ENCODE measurements around the gene METTL9. TPM values are rescaled to one million over a fixed set of nuclear protein-coding genes. Genes with fewer than 3 reads are reported as not detected.
"Not testable (repeated sequence)": the region's sequence is repeated elsewhere in the genome, so short reads cannot be mapped to it uniquely, and the experiment has no call there.

METTL9 gene
- total RNA-seq, 4 donors from 2014 or later, result 128 to 162 (median 140) TPM

- intact Hi-C loops (cut with DNase I; ENCODE audit: low total_unique reads), result no loop called here
- no peak overlapping the region for H3K4me3 ChIP-seq (ENCODE audit: low read depth, poor library complexity, severe bottlenecking)
- no peak for TF ChIP-seq POLR2A (IDR thresholded peaks at IDR 0.05)
- TF ChIP-seq, protein P1, sequence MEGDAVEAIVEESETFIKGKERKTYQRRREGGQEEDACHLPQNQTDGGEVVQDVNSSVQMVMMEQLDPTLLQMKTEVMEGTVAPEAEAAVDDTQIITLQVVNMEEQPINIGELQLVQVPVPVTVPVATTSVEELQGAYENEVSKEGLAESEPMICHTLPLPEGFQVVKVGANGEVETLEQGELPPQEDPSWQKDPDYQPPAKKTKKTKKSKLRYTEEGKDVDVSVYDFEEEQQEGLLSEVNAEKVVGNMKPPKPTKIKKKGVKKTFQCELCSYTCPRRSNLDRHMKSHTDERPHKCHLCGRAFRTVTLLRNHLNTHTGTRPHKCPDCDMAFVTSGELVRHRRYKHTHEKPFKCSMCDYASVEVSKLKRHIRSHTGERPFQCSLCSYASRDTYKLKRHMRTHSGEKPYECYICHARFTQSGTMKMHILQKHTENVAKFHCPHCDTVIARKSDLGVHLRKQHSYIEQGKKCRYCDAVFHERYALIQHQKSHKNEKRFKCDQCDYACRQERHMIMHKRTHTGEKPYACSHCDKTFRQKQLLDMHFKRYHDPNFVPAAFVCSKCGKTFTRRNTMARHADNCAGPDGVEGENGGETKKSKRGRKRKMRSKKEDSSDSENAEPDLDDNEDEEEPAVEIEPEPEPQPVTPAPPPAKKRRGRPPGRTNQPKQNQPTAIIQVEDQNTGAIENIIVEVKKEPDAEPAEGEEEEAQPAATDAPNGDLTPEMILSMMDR (IDR thresholded peaks at IDR 0.05), result no peak
- WGBS, 2 donors, result 78 to 84% methylated on average over 2 of the region's 2 CpGs
- DNase-seq (ENCODE audit: low spot score in 2 of 2), result no peak
Observed at GRCh38 chr16:21560462-21560861, 38.9 kb upstream of the METTL9 start.

DNA sequence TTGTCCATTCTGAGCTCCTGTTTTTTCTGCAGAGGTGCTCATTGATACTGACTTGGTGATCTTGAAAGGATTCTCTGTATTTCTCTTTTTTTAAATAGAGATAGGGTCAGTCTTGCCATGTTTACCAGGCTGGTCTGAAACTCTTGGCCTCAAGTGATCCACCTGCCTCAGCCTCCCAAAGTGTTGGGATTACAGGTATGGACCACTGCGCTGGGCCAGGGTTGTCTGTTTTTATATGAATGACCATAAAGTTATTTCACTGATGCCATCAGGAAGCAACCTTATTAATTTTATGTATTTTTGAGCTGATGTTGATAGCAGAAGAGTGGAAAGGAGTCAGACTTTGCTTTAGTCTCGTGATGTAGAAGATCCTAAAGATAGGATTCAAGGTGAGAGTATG, 35.7 kb upstream of the METTL9 start:
- intact Hi-C loops (cut with DNase I; ENCODE audit: low total_unique reads), result no loop called here
- TF ChIP-seq, protein P1 (IDR thresholded peaks at IDR 0.05), result no peak
- no peak for TF ChIP-seq POLR2A (IDR thresholded peaks at IDR 0.05)
- no peak overlapping the region for H3K4me3 ChIP-seq (ENCODE audit: low read depth, poor library complexity, severe bottlenecking)
- WGBS, 2 donors, result 94 to 98% methylated on average over 2 of the region's 2 CpGs
- DNase-seq (ENCODE audit: low spot score in 2 of 2), result no peak

- DNase-seq (ENCODE audit: low spot score in 2 of 2); intact Hi-C loops (cut with DNase I; ENCODE audit: low total_unique reads); H3K4me3 ChIP-seq (ENCODE audit: low read depth, poor library complexity, severe bottlenecking): not testable (repeated sequence)
- 85 to 90% methylated on average over 1 of the region's 1 CpG for WGBS, 2 donors
- TF ChIP-seq, protein P1 (IDR thresholded peaks at IDR 0.05), result peak in 1 of 3 donors; percentile 61
Observed at GRCh38 chr16:21564367-21564766, 35.0 kb upstream of the METTL9 start.

DNA sequence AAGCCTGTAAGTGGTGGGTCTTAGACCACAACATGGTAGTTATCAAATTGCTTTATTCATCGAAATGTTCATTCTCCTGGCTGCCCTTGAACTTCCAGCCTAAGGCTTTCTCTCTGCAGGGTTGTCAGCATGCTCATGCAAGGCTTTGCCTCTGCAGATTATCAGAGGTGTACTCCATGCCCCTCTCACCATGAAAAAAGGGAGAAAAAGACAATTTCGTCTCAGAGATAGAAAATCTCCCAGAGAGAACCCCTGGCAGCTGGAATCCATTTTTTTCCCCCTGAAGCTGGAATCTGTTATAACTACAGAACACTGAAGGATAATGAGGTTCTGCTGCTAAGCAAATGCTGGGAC, 33.9 kb upstream of the METTL9 start:
- intact Hi-C loops (cut with DNase I; ENCODE audit: low total_unique reads), result no loop called here
- TF ChIP-seq, protein P1 (IDR thresholded peaks at IDR 0.05), result no peak
- TF ChIP-seq POLR2A (IDR thresholded peaks at IDR 0.05), result no peak
- WGBS, 2 donors, result 82 to 84% methylated on average over 2 of the region's 2 CpGs

DNA sequence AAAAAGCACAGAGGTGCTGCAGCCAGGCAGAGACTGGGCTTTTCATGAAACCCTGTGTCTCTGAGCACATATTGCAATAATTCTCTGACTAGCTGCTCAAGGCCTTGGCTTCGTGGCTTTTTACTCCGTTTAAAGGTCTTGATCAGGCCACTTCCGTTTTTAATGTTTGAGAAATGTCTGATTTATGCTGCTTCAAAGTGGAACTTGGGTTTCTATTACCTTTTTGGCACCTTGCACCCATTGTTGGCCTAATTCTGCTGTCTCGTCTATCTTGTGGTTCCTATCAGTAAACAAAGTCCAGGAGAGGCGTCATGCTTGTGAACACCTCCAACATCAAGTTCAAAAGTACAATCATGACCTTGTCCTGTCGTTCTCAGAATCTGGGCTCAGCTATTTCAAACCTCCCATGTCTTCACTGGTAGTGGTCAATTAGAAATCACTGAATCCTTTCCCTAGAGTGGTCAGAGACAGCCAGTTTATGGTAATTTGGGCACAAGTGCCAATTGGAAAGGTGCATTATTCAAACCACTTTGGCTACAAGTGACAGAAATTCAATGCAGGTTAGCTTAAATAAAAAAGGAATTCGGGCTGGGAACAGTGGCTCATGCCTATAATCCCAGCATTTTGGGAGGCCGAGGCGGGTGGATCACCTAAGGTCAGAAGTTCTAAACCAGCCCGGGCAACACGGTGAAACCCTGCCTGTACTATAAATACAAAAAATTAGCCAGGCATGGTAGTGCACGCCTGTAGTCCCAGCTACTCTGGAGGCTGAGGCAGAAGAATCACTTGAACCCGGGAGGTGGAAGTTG, 33.3 kb upstream of the METTL9 start:
- no peak for TF ChIP-seq POLR2A (IDR thresholded peaks at IDR 0.05)
- TF ChIP-seq, protein P1 (IDR thresholded peaks at IDR 0.05), result peak in 1 of 3 donors; percentile 98
- WGBS, 2 donors, result 80 to 85% methylated on average over 13 of the region's 13 CpGs
- peak in 1 of 2 donors; percentile 83 for DNase-seq (ENCODE audit: low spot score in 2 of 2)
- intact Hi-C loops (cut with DNase I; ENCODE audit: low total_unique reads), result no loop called here
- no peak overlapping the region for H3K4me3 ChIP-seq (ENCODE audit: low read depth, poor library complexity, severe bottlenecking)

More for the DNA sequence above, 33.9 kb upstream of the METTL9 start:
- DNase-seq (ENCODE audit: low spot score in 2 of 2), result peak in 1 of 2 donors; percentile 50
- H3K4me3 ChIP-seq (ENCODE audit: low read depth, poor library complexity, severe bottlenecking), result no peak overlapping the region
